ENCODE measurements around the gene CHSY1.

GRCh38 chr15:101137312-101137940 is 114.4 kb downstream of the CHSY1 start:
- TF ChIP-seq POLR2A (IDR thresholded peaks at IDR 0.05) (no peak), CTCF (IDR thresholded peaks at IDR 0.05) (no peak)
